HG02588 (cell line): ENCODE results near the gene PHRF1.

Experiments used
- ATAC-seq: cut with Tn5 transposase; IDR thresholded peaks from one replicate; pipeline ENCODE4 v1.9.1; 2021; ENCODE audit warnings: mild to moderate bottlenecking, moderate library complexity; ENCODE audit not compliant: unreplicated experiment

Gene PHRF1

DNA sequence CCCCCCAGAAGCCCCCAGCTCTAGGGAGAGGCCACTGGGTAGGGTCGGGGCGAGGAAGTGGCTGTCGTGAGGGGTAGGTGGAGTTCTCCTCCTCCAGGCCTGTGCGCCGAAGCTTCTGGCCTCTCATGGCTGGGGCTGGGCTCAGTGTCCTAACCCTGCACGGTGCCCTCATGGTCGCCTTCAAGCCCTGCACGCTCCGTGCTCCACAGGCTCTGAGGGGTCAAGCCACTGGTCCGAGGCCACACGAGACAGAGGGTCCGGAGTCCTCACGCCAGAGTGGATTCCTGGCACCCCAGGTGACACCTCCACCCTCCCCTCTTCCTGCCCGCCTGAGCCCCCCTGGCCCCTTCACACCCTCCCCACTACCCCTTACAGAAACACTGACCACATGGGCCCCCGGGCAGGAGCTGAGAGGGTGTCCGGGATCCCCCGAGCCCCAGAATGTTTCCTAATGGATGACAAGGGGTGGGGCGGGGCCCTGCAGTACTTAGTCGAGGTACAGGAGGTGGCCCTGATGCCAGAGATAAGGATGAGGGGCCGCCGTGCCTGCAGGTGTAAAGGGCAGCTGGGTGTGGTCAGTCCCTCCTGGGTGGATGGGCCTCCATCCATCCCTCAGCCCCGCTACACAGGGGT, 49.5 kb downstream of the PHRF1 start:
- no peak for ATAC-seq

DNA sequence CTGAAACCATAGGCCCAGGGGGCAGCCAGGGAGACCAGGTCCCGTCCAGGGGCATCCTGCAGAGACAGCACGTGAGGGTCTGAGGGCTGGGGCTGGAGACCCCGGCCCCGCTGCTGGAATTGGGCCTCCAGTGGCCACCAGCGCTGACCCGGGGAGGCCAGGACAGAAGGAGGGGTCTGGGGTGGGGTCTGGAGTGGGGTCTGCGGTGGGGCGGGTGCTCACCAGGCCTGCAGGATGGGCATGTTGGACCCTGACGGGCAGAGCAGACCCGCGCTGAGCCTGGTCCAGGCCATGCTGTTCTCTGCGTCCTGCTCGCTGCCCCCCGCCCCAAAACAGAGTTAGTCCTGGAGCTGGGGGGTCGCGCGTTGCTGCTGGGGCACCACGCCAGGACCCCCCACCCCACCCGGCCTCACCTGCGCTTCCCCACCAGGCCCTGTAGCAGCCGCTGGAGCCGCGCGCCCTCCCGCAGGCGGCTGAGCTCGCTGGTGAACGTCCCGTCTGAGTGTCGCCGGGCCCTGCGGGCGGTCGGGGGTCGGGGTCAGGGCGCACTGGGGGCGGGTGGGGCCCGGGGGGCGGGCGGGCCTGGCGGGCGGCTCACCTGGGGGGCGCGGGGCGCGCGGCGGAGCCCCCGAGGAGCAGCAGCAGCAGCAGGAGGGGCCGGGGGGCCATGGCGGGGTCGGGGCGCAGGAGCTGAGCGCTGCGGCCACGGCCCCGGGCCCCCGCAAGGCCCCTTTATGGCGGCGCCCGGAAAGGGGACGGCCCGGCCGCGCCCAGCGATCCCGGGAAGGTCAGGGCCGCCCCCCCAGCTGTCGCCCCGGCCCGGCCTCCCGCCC, 50.4 kb downstream of the PHRF1 start, which contains the start of gene SCT:
Gene SCT, minus strand, starts transcription at position 707 of the 833 bp plus-strand sequence. Its CDS starts 38 bp downstream, at position 669.
- no peak for ATAC-seq

- no peak for ATAC-seq
Observed at GRCh38 chr11:627308-627576, 51.0 kb downstream of the PHRF1 start.

- no peak for ATAC-seq
Observed at GRCh38 chr11:628056-628455, 51.8 kb downstream of the PHRF1 start.

GRCh38 chr11:629237-629583, 52.9 kb downstream of the PHRF1 start:
- ATAC-seq, result no peak

GRCh38 chr11:630871-631270, 54.6 kb downstream of the PHRF1 start:
- ATAC-seq, result no peak

DNA sequence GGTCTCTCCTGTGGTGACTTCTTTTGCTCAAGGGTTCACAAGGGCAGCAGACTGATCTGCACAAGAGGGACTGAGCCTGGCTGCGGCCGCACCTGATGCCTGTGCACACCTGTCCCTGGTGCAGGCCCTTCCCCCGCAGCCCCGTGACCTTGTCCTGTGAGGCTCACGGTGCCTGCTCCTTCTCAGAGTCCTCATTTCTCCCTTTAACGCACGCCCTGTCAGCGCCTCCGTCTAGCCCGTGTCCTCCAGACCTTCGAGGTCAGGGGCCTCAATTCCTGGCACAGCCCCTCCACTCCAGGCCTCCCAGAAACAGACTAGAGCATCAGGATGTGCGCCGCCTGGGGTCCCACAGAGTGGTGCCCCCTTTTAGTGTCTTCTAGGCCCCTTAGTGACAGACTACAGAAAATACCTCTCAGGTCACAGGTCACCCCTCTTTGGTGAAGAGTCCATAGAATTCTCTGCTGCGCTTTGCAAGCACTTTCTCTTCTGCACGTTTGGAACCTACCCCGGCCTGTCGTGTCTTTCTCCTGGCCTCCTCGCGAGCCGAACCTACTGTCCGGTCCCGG, 59.8 kb downstream of the PHRF1 start:
- no peak for ATAC-seq

- ATAC-seq, result no peak
Observed at GRCh38 chr11:636511-637332, 60.5 kb downstream of the PHRF1 start, which contains the start of gene DRD4. Gene DRD4 (plus strand): TSS chr11:637269. CDS start chr11:637305, 36 bp downstream.

DNA sequence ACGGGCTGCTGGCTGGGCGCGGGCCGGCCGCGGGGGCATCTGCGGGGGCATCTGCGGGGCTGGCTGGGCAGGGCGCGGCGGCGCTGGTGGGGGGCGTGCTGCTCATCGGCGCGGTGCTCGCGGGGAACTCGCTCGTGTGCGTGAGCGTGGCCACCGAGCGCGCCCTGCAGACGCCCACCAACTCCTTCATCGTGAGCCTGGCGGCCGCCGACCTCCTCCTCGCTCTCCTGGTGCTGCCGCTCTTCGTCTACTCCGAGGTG, 61.0 kb downstream of the PHRF1 start:
- ATAC-seq, result no peak

GRCh38 chr11:637593-638521, 61.6 kb downstream of the PHRF1 start:
- ATAC-seq, result no peak

DNA sequence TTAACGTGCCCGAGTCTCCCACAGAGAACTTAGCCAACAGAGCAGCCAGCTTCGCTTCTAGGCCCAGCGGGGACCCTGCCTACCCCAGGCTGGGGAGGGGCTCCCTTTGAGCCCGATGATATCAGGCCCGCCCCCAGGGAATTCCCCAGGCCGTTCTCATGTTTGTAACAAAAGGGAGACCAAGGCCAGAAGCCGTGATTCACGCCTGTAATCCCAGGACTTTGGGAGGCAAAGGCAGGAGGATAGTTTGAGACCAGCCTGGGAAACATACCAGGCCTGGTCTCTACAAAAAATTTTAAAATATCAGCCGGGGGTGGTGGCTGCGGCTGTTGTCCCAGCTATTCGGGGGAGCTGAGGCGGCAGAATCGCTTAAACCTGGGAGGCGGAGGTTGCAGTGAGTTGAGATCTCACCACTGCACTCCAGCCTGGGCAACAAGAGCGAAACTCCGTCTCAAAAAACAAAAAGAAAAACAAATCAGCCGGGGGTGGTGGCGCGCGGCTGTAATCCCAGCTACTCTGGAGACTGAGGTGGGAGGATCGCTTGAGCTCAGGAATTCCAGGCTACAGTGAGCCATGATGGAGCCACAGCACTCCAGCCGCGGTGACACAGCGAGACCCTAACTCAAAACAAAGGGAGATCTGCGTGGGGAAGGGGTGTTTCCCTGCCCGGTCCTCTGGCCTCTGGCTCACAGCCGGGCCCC, 62.5 kb downstream of the PHRF1 start:
- ATAC-seq, result no peak

GRCh38 chr11:639332-639955, 63.2 kb downstream of the PHRF1 start:
- no peak for ATAC-seq

DNA sequence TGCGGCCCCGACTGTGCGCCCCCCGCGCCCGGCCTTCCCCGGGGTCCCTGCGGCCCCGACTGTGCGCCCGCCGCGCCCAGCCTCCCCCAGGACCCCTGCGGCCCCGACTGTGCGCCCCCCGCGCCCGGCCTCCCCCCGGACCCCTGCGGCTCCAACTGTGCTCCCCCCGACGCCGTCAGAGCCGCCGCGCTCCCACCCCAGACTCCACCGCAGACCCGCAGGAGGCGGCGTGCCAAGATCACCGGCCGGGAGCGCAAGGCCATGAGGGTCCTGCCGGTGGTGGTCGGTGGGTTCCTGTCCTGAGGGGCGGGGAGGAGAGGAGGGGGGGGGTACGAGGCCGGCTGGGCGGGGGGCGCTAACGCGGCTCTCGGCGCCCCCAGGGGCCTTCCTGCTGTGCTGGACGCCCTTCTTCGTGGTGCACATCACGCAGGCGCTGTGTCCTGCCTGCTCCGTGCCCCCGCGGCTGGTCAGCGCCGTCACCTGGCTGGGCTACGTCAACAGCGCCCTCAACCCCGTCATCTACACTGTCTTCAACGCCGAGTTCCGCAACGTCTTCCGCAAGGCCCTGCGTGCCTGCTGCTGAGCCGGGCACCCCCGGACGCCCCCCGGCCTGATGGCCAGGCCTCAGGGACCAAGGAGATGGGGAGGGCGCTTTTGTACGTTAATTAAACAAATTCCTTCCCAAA, 63.9 kb downstream of the PHRF1 start:
- ATAC-seq, result no peak

- no peak for ATAC-seq
Observed at GRCh38 chr11:641806-642370, 65.6 kb downstream of the PHRF1 start.

DNA sequence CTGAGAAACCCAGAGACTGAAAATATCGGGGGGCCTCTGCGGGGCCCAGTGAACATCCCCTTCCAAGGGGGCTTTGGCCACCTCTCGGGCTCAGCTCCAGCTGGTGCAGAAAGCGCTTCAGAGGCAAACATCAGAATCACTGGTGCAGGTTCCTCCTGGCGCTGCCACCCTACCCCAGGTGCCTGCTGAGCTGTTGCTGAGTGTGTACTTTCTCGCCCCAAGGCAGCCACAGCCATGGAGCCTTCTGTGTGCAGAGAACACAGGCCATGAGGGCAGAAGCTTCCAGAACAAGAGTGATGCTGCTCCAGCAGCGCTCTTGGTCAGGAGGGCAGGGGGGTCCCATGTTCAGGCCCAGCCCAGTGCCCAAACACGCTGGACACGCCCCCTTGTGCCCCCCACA, 67.1 kb downstream of the PHRF1 start:
- ATAC-seq, result no peak

DNA sequence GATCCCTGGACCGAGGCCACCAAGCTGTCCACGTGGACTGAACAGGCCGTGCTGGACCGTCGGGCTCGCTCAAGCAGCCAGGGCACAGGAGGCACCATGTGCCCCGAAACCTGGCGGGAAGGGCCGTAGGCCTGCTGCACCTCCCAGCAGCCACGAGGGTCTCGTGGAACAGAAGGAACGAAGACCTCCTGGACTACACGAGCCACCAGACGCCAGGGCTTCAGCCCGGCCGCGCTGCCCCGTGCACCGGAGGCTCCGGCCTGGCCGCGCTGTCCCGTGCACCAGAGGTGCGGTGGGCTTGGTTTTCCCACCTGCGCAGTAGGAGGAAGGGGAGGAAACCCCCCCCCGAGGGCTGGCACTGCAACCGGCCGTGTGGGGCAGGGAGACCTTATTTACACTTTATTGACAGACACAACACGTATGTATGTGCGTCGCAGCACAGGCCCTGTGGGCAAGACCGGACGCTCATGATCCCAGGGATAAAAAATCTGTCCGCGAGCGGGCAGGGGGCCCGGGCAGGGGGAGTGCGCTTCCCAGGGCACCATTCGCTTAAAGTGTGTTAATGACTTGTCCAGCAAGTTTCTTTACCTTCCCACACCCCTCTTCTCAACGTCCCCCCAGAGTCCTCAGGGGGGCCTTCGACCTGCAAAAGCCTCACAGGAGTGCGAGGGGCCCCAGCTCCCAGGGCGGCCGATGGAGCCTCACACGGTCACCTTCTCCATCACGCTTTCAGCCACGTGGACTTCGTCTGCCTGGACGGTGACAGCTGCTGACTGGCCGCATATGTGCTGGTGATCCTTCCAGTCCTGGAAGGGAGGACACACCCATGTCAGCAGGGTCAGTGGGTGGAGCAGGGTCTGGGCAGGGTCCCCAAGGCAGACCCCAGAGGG, 67.8 kb downstream of the PHRF1 start:
- ATAC-seq, result no peak

DNA sequence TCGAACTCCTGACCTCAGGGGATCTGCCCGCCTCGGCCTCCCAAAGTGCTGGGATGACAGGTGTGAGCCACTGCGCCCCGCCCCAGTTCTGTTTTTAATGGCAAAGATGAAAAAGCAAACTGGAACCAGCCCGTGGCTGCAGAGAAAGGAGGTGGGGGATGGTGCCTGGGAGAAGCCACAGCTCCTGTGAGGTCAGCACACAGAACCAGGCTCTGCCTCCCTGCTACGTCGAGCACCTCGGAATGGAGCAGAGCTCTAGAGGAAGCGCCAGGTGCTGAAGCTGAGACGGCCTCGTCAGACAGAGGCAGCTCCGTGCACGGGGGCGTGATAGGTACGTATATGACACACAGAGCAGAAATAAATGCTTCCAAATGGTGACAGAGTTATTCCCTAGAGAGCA, 69.3 kb downstream of the PHRF1 start:
- ATAC-seq, result no peak

DNA sequence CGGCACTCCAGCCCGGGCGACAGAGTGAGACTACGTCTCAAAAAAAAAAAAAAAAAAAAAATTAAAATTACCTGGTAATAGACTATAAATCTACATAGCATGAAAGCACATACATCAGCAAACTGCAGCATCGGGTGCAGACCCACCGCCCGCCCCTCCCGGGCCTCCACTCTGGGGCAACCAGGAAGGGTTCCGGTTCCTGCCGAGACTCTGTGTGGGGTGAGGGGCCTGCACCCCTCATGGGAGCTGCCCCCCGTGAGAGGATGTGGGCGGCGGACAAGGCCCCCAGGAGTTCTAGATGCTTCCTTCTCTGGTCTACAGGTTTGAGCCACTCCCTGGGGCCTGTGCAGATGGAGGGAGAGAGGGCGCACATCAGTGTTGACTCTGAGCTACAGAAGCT, 69.9 kb downstream of the PHRF1 start:
- ATAC-seq, result no peak
